HG02763 (cell line): ENCODE measurements around the gene SRPK2.

Source experiments
- ATAC-seq: cut with Tn5 transposase; IDR thresholded peaks from one replicate; pipeline ENCODE4 v1.9.1; 2021; ENCODE audit warnings: mild to moderate bottlenecking, moderate library complexity; ENCODE audit not compliant: unreplicated experiment

Gene SRPK2

DNA sequence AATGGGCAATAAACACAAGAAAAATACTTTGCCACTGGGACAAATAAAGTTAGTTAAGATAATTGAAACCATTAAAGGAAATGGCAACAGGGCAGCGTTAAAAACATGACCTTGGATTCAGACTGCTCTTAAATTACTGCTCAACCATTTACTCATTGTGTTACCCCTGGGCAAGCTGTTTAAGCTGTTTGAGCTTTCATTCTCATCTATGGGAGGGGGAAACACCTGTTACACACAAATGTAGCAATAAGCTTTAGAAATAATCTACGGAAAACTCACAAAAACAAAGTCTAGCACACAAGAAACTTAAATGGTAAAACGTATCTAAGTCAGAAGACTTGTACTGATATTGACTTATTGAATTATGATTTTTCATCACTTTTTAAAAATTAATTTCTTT, 237.6 kb downstream of the SRPK2 start:
- ATAC-seq, result no peak

DNA sequence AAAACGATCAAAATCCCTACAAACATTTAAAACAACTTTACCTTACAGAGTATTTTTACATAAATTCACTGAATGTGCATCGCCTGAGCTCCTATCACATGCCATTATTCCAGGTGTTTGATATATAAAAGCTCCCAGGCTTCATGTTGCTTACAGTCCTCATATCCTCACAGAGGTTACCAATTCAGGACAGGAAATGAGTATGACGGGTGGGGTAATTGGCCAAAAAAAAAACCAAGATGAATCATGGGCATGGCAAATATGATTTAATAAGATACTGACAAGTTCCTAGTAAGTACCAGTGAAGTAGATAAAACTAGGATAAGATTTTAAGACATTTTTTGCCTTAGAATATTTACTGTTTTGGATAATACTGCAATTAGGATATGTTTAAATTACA, 238.9 kb downstream of the SRPK2 start:
- ATAC-seq, result no peak

DNA sequence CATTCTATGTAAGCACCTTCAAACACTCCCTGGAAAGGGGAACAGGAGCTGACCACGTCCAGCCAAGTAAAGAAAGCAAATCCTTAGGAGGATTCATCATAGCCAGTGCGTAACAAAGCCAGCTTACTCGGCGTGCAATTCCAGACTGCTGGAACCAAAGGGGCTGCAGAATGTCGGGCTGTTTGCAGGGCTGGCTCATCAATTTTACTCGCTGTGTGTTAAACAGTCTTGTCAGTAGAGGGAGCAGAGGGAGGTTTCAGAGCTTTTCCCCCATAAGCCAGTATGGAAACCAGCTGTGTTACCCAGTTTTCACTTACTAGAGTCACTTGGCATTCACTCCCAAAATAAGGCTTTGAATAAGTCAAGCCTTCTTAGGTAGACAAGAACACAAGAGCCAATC, 247.7 kb downstream of the SRPK2 start:
- ATAC-seq, result no peak

DNA sequence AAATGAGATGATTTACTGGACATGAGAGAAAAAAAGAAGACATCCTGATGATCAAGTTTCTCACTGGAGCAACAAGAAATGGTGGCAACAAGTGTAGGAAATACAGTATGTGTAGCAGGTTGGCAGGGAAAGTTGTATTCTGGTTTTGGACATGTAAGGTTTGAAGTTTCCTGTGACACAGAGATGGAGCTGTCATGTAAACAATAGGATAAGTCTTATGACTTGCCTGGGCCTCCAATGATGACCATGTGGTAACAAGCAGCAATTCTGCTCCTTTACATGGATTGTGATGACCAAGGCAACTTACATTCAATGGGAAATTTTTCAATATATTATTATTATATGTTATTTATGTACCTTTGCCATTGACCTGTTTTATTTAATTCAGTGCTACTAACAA, 249.3 kb downstream of the SRPK2 start:
- ATAC-seq, result no peak

DNA sequence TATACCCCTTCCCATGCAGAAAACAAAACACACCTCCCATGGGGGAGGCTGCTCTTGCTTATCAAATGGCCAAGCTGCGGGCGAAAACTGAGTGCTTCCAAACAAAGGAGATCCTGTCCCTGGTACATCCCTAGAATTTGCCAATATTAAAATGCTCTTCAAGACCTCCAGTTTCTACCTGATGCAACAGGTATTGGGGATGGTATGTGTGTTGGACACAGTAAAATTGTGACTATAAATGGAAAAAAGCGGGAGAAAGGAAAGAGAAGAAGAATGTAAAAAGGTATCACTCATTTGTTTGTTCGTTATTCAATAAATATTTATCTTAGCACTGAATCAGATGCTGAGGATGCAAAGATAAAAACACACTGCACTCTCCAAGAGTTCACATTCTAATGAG, 250.8 kb downstream of the SRPK2 start:
- no peak for ATAC-seq

DNA sequence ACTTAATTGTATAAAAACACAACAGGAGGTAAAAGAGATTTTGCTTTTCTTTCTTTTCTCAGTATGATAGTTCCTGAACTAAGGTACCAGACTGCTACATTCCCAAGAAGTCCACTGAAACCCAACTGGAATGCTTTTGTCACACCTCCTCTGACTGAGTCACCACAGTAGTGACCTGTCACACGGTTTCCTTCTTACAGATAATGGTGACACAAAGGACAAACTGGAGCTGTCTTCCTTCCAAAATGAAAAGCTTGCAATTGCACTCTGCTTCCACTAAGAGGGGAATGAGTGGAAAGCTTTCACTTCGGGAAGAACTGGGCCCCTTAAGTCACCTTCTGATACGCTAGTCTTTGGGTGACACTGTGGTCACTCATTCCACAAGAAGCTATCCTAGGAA, 252.5 kb downstream of the SRPK2 start:
- ATAC-seq, result no peak

DNA sequence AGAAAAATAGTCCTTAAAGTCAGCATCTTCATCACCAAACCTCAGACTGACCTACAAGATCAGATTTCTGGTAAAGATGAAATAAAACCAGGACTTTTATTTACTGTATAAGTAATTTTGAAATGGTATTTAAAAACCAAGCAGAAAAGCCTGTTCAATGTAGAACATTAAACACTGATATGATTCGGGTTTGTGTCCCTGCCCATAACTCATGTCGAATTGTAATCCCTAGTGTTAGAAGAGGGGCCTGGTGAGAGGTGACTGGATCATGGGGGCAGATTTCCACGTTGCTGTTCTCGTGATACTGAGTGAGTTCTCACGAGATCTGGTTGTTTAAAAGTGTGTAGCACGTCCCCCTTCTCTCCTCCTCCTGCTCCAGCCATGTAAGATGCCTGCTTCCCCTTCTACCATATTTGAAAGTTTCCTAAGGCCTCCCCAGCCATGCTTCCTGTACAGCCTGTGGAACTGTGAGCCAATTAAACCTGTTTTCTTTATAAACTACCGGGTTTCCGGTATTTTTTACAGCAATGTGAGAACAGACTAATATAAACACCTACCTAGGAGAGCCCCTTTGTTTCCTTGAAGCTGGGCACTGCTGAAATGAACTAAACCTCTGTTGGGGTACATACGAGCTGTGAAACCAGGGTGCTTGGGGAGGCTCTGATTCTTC, 254.6 kb downstream of the SRPK2 start:
- ATAC-seq, result no peak

DNA sequence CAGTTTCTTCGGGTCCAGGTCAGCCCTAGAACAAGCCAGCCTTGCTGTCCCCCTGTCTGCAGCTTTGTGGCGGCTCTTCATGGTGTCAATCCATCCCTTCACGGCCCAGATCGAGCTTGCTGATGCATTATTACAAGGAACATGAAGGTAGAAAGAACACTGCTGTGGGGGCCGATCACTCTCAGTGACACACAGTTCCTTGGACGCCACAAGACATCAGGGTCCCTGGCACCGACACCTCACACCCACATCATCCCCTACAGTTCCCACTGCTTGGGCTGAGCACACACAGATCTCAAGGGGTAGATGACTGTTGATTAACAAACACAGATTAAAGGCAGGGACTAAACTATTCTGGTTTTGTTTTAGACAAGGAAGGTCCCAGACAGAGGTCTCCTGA, 255.4 kb downstream of the SRPK2 start:
- ATAC-seq, result no peak

DNA sequence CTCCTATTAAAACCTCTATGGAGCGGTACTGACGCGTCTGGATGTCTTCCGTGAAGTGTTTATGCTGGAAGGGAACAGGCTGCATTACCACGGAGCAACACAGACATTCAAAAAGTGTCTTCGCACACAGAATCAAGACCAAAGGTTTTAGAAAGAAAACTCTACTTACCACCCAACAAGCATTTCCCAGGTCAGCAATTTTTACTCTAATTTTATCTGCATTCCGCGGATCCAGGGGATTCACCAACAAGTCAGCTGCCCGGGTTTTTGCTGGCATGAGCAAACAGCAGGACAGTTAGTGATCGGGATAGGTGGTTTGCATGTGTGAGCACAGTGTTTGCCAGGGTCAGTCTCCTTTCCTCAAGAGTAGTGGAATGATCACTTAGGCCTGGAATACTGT, 255.9 kb downstream of the SRPK2 start:
- no peak for ATAC-seq

DNA sequence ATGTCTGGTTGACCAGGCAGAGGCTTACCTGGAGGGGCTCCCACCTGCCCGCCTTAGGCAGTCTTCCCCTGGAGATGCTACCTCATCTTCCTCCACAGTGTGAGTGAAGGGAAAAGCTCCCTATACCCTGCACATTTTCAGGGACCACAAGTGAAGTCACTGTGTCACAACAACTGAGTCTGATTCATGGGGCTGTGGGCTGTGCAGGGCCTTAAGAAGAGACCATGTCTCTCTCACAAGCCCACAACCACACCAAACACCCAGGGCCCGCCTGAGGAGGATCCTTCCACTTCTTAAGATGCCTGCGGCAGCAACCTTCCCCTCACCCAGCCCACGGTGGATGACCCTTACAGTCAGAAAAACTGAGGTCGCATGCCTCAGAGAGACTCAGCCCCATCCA, 256.4 kb downstream of the SRPK2 start:
- ATAC-seq, result no peak

DNA sequence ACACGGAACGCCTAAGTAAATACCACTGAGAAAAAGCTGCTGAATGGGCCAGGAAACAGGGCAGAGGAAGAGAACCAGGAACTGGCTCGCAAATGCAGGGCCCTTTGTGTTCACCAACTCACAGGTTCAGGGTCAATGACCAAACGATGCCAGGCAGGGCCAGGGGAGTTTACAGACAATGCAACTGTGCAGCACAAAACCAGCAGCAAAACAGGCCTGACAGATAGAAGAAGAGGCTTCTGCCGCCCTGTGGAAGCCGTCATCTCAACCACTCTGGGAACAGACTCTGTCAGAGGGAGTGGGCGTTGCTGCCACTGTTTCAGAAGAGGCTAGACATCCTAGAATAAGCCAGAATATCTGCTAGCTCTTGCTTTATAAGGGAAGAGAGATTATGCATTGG, 256.8 kb downstream of the SRPK2 start:
- ATAC-seq, result no peak

DNA sequence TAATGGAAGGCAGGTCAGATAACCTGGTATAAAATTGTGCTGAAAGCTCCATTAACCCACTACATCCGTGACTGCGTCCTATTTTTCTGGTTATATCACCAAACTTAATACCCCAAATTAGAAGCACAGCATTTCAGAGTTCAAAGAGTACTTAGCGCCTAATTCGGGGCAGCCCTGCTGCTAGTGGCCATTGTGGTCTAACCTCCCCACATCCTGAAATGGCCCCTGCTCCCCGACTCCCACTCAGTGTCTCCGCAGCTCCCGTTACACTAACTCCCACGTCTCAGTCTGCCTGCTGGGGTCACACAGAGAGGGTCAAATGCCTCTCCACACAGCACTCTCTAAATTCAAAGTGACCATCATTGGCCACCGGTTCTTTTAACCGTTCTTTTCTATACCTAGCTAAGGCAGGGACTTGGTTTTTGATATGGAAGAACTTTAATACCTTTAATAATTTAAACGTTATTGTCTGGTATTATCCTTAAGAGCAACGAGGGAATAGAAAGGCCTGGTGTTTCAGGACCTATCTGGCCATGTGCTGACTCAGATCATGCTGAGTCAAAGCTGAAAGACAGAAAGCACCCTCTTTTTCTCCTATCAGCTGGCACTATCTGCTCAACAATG, 257.6 kb downstream of the SRPK2 start:
- no peak for ATAC-seq

DNA sequence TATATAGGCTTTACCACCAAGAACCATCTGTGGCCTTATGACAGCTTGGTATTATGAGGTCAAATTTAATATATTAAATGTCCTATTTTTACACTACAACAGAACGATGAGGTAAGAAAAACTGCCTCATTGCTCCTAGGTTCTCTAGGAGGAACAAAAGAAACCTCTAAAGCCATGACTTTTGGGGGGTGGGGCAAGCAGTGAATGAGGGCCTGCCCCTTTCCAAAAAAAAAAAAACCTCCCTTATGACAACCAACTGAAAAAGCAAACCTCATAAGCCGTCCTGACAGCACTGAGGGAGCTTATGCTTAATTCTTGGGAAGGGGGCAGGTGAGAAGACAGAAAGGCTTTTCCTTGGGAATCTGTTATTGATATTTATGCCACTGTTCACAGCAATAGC, 258.1 kb downstream of the SRPK2 start:
- no peak for ATAC-seq

DNA sequence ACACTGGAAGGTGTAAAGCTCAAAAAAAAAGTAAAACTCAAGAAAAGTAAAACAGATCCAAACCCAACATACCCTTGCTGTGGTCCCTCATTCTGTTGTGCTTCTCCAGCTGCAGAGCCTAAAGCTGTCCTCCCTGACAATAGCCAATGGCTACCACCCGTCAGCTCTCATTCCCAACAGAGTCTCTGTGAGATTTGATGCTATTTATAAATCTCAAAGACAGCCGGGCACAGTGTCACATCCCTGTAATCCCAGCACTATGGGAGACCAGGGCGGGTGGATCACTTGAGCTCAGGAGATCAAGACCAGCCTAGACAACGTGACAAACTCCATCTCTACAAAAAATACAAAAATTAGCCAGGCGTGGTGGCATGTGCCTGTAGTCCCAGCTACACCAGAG, 258.7 kb downstream of the SRPK2 start:
- ATAC-seq, result no peak

DNA sequence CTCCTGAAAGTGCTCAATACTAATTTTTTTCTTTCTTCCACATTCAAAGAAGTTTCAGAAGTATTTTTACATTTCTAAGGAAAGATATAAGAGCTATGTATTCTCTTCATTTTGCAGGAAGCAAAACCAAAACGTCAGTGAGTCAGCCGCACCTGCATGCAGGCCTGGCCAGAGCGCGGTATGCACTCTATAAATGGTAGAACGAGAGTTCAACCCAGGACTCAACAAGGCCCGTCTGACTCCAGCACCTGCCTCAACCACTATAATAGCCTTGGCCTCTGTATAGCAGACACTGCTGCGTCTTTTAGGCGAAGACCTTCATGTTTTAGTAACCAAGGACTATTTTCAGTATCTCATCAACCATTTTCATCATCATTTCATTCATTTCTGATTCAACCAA, 261.5 kb downstream of the SRPK2 start:
- ATAC-seq, result no peak

DNA sequence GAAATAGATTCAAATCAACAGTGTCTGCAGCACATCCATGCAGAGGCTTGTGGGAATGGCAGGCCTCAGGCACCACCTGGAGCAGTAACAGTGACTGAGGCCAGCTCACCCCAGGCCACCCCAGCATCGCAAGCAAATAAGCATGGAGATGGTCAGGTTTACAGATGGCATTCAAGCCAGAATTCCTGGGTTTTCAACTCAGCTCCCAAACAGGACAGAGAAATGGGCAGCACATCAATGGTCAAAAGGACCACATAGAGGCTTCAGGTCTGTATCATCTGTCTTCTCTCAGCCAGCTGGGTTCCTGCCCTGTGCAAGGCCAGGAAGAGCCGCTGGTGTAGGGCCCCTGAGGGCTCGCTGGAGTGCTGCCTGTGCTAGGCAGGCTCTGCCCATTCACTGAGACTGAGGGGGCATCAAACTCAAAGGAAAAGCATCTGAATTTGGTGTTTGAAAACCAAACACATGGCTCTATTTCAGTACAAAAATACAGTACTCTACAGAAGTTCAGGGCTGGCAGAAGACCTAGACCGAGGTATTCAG, 262.2 kb downstream of the SRPK2 start:
- ATAC-seq, result no peak

DNA sequence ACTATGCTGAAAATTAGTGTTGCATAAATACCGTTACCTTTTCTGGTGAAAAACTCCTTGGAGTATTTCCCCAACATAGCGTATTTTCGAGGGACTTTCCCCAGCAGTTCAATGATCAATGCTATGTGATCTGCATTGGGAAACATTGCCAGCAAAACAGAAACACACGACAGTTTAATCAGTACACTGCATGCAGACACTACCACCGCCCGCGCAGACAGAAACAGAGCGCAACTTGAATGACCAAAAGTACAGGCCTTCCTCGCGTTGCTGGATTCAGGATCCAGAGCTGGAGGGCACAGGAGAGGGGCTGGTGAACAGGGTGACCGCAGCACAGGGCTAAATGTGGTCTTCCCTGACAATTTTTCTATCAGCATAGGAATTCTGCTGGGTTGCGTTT, 263.0 kb downstream of the SRPK2 start:
- no peak for ATAC-seq

DNA sequence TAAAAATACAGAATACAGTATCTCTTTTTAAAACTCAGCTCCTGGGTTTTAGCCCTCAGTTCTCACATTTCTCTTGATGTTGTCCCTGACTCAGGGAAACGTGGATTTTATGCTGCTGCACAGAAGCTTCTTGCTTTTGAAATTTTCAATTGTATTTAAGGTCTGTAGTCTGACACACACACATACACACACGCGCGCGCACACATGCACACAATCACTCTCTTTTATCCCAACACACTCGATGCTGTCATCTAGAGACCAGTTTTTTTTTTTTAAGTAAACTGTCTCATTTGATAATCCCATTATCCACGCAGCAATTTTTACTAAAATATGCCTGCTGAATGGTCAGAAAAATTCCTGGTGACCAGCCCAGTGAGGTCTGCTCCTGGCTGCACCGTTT, 266.1 kb downstream of the SRPK2 start:
- no peak for ATAC-seq

DNA sequence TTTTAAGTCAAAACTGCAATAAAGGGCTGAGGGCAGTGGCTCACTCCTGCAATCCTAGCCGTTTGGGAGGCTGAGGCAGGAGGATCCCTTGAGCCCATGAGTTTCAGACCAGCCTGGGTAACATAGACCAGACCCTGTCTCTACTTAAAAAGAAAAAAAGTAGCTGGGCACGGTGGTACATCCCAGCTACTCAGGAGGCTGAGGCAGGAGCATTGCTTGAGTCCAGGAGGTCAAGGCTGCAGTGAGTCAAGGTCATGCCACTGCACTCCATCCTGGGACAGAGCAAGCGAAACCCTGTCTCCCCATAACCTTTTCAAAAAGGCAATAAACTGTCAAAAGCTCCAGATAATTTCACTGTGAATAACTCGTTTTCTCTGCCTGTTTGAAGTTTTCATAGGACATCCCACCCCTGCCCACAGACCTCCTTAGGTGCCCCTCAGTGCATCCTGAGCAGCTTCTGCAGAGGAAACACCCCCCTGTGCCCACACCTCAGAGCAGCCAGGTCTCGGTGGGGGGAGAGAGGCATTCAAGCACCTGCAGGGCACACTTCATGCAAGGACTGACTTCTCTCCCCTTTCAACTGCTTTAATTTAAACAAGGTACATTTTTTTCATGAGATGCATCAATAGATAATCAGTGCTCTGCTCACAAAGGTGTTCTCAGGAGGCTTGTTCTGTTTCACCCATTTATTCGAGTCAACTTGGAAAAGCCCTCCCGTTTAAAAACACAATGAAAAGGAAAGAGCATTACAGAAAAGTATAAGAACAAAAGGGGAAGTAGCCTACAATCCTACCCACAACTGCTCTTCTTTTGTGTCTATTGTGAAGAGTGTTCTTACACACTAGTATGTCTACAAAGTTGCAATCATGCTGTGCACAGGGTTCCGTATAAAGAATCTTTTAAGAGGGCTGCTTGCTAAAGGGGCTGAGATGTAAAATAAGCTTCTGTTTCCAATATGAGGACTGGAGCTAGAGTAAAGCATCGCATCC, 269.8 kb downstream of the SRPK2 start:
- ATAC-seq, result no peak

DNA sequence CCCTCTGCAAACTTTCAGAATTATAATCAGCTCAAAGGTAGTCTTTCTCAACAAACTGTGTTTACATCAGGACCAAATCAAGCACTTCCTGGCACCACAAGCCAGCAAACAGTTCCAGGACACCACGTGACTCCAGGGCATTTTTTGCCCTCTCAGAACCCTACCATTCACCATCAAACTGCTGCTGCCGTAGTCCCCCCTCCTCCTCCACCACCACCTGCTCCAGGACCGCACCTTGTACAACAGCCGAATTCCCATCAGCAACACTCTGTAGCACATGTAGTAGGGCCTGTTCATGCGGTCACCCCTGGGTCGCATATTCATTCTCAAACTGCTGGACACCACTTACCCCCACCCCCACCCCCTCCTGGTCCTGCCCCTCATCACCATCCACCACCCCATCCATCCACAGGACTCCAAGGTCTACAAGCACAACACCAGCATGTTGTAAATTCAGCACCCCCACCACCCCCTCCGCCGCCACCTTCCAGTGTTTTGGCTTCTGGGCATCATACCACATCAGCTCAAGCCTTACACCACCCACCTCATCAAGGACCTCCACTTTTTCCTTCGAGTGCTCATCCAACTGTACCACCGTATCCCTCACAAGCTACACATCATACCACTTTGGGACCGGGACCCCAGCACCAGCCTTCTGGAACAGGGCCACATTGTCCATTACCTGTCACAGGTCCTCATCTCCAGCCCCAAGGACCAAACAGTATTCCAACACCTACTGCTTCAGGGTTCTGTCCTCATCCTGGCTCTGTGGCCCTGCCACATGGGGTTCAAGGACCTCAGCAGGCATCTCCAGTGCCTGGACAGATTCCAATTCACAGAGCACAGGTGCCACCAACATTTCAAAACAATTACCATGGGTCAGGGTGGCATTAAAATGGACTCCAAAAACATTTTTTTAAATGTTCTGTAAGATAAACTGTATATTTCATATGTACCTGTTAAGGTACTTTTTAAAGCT, 276.0 kb downstream of the SRPK2 start:
- no peak for ATAC-seq
